ENCODE results near the gene TMEM69. TPM values are rescaled to one million over a fixed set of nuclear protein-coding genes. Genes with fewer than 3 reads are reported as not detected.

The TMEM69 gene
- total and polyA plus RNA-seq, 2 donors (not counting 3 experiments of a cell fraction or from before 2014, with no cell fraction given), result 25.6 to 56.2 TPM

GRCh38 chr1:45673956-45674355, 14.0 kb upstream of the TMEM69 start:
- no peak for TF ChIP-seq JUN (IDR thresholded peaks at IDR 0.05; ENCODE audit: borderline replicate concordance, insufficient read depth, insufficient read length, low read depth)
- no peak for TF ChIP-seq MYC (IDR thresholded peaks at IDR 0.05; ENCODE audit: low read depth, low read length)
- TF ChIP-seq GATA2 (IDR thresholded peaks at IDR 0.05; ENCODE audit: insufficient read depth, insufficient read length, low read depth, low read length), result no peak
- no peak for TF ChIP-seq CTCF (IDR thresholded peaks at IDR 0.05; ENCODE audit: extremely low read depth in 1 of 2, insufficient read depth in 1 of 2, low read depth in 1 of 2, low read length in 2 of 2)
- TF ChIP-seq POLR2AphosphoS5 (IDR thresholded peaks at IDR 0.05; ENCODE audit: insufficient read depth, low read depth, low read length), result no peak
- no peak for TF ChIP-seq FOS (IDR thresholded peaks at IDR 0.05; ENCODE audit: borderline replicate concordance, insufficient read depth, low read length)
- intact Hi-C loops (cut with micrococcal nuclease) (no loop called here), dilution Hi-C loops (cut with MboI; ENCODE audit: extremely low pct_ligation_motif_present, low sequenced_read_pairs) (no loop called here)
- Histone ChIP-seq H3K27ac (ENCODE audit: insufficient read depth, low read depth, low read length) (no peak overlapping the region), H3K9me3 (replicated peaks; ENCODE audit: control insufficient read depth, insufficient read depth, low read length) (no peaks in the 10 kb centered on the region), H3K4me1 (ENCODE audit: control insufficient read depth, extremely low read depth, insufficient read depth, low read length) (peaks cover 17% of the 10 kb centered on the region), H4K20me1 (replicated peaks; ENCODE audit: control insufficient read depth, extremely low read depth, insufficient read depth, low read length) (peaks cover 22% of the 10 kb centered on the region), H3K9me1 (replicated peaks; ENCODE audit: control insufficient read depth, extremely low read depth, insufficient read depth, low read length) (no peaks in the 10 kb centered on the region), H3K4me2 (ENCODE audit: insufficient read depth, low read length) (no peak overlapping the region), H3K9ac (replicated peaks; ENCODE audit: extremely low read depth, insufficient read depth, low read length) (no peak overlapping the region), H3K36me3 (ENCODE audit: control insufficient read depth in 2 of 2, extremely low read depth in 1 of 2, insufficient read depth in 2 of 2, low read length in 2 of 2) (no peaks in the 10 kb centered on the region), H2AFZ (ENCODE audit: low read depth, low read length) (no peak overlapping the region), H3K79me2 (ENCODE audit: control insufficient read depth, insufficient read depth, low read length) (peaks cover 94% of the 10 kb centered on the region), H3K4me3 (replicated peaks in 1 of 3; ENCODE audit: insufficient read depth in 1 of 3, low read depth in 1 of 3, low read length in 3 of 3) (no peak overlapping the region), H3K27me3 (ENCODE audit: control insufficient read depth in 2 of 2, insufficient read depth in 2 of 2, low read length in 2 of 2) (no peaks in the 10 kb centered on the region)
- BruUV-seq (replicated peaks), result no TSS peak
- FAIRE-seq (no peak), DNase-seq (ENCODE audit: low read depth, low spot score) (no peak)
- ChIA-PET POLR2A (no interaction called here), CTCF (no interaction called here)

- Histone ChIP-seq H2AFZ (ENCODE audit: low read depth, low read length) (no peak overlapping the region), H3K27me3 (ENCODE audit: control insufficient read depth in 2 of 2, insufficient read depth in 2 of 2, low read length in 2 of 2) (no peaks in the 10 kb centered on the region), H3K79me2 (ENCODE audit: control insufficient read depth, insufficient read depth, low read length) (peaks cover 94% of the 10 kb centered on the region), H3K9me1 (replicated peaks; ENCODE audit: control insufficient read depth, extremely low read depth, insufficient read depth, low read length) (no peaks in the 10 kb centered on the region), H3K9ac (replicated peaks; ENCODE audit: extremely low read depth, insufficient read depth, low read length) (no peak overlapping the region), H4K20me1 (replicated peaks; ENCODE audit: control insufficient read depth, extremely low read depth, insufficient read depth, low read length) (peaks cover 22% of the 10 kb centered on the region), H3K36me3 (ENCODE audit: control insufficient read depth in 2 of 2, extremely low read depth in 1 of 2, insufficient read depth in 2 of 2, low read length in 2 of 2) (no peaks in the 10 kb centered on the region), H3K9me3 (replicated peaks; ENCODE audit: control insufficient read depth, insufficient read depth, low read length) (no peaks in the 10 kb centered on the region), H3K4me1 (ENCODE audit: control insufficient read depth, extremely low read depth, insufficient read depth, low read length) (peaks cover 23% of the 10 kb centered on the region), H3K4me3 (replicated peaks in 1 of 3; ENCODE audit: insufficient read depth in 1 of 3, low read depth in 1 of 3, low read length in 3 of 3) (no peak overlapping the region), H3K27ac (ENCODE audit: insufficient read depth, low read depth, low read length) (no peak overlapping the region), H3K4me2 (ENCODE audit: insufficient read depth, low read length) (no peak overlapping the region)
- no peak for TF ChIP-seq GATA2 (IDR thresholded peaks at IDR 0.05; ENCODE audit: insufficient read depth, insufficient read length, low read depth, low read length)
- TF ChIP-seq POLR2A (IDR thresholded peaks at IDR 0.05; ENCODE audit: low read depth, low read length), result no peak
- no peak for TF ChIP-seq POLR2AphosphoS5 (IDR thresholded peaks at IDR 0.05; ENCODE audit: insufficient read depth, low read depth, low read length)
- TF ChIP-seq FOS (IDR thresholded peaks at IDR 0.05; ENCODE audit: borderline replicate concordance, insufficient read depth, low read length), result no peak
- no peak for TF ChIP-seq MAX (IDR thresholded peaks at IDR 0.05; ENCODE audit: insufficient read depth, insufficient read length)
- TF ChIP-seq JUN (IDR thresholded peaks at IDR 0.05; ENCODE audit: borderline replicate concordance, insufficient read depth, insufficient read length, low read depth), result no peak
- no peak for TF ChIP-seq MYC (IDR thresholded peaks at IDR 0.05; ENCODE audit: low read depth, low read length)
- TF ChIP-seq EZH2 (IDR thresholded peaks at IDR 0.05; ENCODE audit: borderline replicate concordance, low read depth, low read length, severe bottlenecking), result no peak
- no peak for TF ChIP-seq CTCF (IDR thresholded peaks at IDR 0.05; ENCODE audit: extremely low read depth in 1 of 2, insufficient read depth in 1 of 2, low read depth in 1 of 2, low read length in 2 of 2)
- POLR2A ChIA-PET, result no interaction called here
- intact Hi-C loops (cut with micrococcal nuclease) (no loop called here), dilution Hi-C loops (cut with MboI; ENCODE audit: extremely low pct_ligation_motif_present, low sequenced_read_pairs) (no loop called here)
- BruUV-seq (replicated peaks), result no TSS peak
- CTCF ChIA-PET, result interaction anchor here (0.6 kb wide), 1 partner anchor 24 kb away, joined by 3 read pairs; no protein-coding TSS in a partner anchor
- FAIRE-seq, result no peak
- DNase-seq (ENCODE audit: low read depth, low spot score), result no peak
These were observed 13.5 kb upstream of the TMEM69 start for GRCh38 chr1:45674478-45674877.

Data from endothelial cell of umbilical vein (primary cell).